IMR-90 (cell line): ENCODE data around the gene DTX3. TPM values are rescaled to one million over a fixed set of nuclear protein-coding genes. Genes with fewer than 3 reads are reported as not detected.

Source experiments
- ATAC-seq: fragments of 200-7000 bp; cut with Tn5 transposase; 2 replicates; pipeline ENCODE4 v1.9.1; 2020; ENCODE audit warnings: low read depth, mild to moderate bottlenecking, moderate library complexity
- BruUV-seq: library from RNA; stranded (reverse); fragments of 400-500 nt; replicated peaks from 2 replicates; lab custom pipeline; 2021; lab: Mats Ljungman, UMichigan
- CTCF ChIA-PET: fragments of 300-600 bp; formaldehyde crosslinking; extraction: SDS; loops from one replicate; lab custom pipeline; 2021; ENCODE audit warnings: antibody characterized with exemption; lab: Yijun Ruan, JAX
- POLR2A ChIA-PET: fragments of 300-600 bp; sonication (Branson Sonifier 250); formaldehyde crosslinking; loops from one replicate; lab custom pipeline; 2022; ENCODE audit warnings: antibody characterized with exemption; ENCODE audit not compliant: unreplicated experiment; lab: Charles Lee
- DNase-seq: peaks from one replicate; pipeline ENCODE4 v3.0.0; 2013
- H2AFZ ChIP-seq: replicated peaks from 2 replicates; pipeline ENCODE3; 2013; ENCODE audit warnings: low read length, mild to moderate bottlenecking; ENCODE audit not compliant: poor library complexity
- H2AK5ac ChIP-seq: 2 replicates; pipeline ENCODE4 v1.6.1; 2013; ENCODE audit warnings: low read depth, low read length, inconsistent platforms
- H2AK9ac ChIP-seq: replicated peaks from 2 replicates; pipeline ENCODE3; 2013; ENCODE audit warnings: mild to moderate bottlenecking, low read depth, low read length, moderate library complexity; ENCODE audit not compliant: poor library complexity
- H2BK120ac ChIP-seq: 2 replicates; pipeline ENCODE4 v1.6.1; 2013; ENCODE audit warnings: low read depth, low read length, inconsistent platforms
- H2BK15ac ChIP-seq: 3 replicates; pipeline ENCODE4 v1.6.1; 2013; ENCODE audit warnings: low read depth, low read length, inconsistent platforms
- H2BK20ac ChIP-seq: 2 replicates; pipeline ENCODE4 v1.6.1; 2013; ENCODE audit warnings: low read depth, mild to moderate bottlenecking, inconsistent platforms, low read length, moderate library complexity
- H2BK5ac ChIP-seq: 2 replicates; pipeline ENCODE4 v1.6.1; 2013; ENCODE audit warnings: mild to moderate bottlenecking, low read depth, low read length, inconsistent platforms; ENCODE audit not compliant: poor library complexity, severe bottlenecking
- H3K14ac ChIP-seq: replicated peaks from 2 replicates; pipeline ENCODE4 v1.6.1; 2013; ENCODE audit warnings: low read depth, low read length, inconsistent platforms
- H3K18ac ChIP-seq: 2 replicates; pipeline ENCODE4 v1.6.1; 2013; ENCODE audit warnings: low read depth, low read length, control low read depth
- H3K23ac ChIP-seq: 2 replicates; pipeline ENCODE4 v1.6.1; 2013; ENCODE audit warnings: low read depth, low read length, inconsistent platforms
- H3K27ac ChIP-seq: 2 replicates; pipeline ENCODE4 v1.5.1; 2013; ENCODE audit warnings: mild to moderate bottlenecking, control low read depth, low read length; ENCODE audit not compliant: insufficient read depth
- H3K27me3 ChIP-seq: 2 replicates; pipeline ENCODE4 v1.6.1; 2013; ENCODE audit warnings: low read length; ENCODE audit not compliant: control insufficient read depth, insufficient read depth
- H3K36me3 ChIP-seq: 2 replicates; pipeline ENCODE4 v1.6.1; 2013; ENCODE audit warnings: low read length, mixed read lengths; ENCODE audit not compliant: control insufficient read depth, insufficient read depth
- H3K4ac ChIP-seq: 2 replicates; pipeline ENCODE4 v1.6.1; 2013; ENCODE audit warnings: low read depth, low read length, inconsistent platforms
- H3K4me1 ChIP-seq: 2 replicates; pipeline ENCODE4 v1.6.1; 2013; ENCODE audit warnings: low read length, mixed read lengths; ENCODE audit not compliant: control insufficient read depth, insufficient read depth
- H3K4me2 ChIP-seq: 2 replicates; pipeline ENCODE4 v1.6.1; 2013; ENCODE audit warnings: low read depth, mild to moderate bottlenecking, control low read depth, low read length, moderate library complexity
- H3K4me3 ChIP-seq: 2 replicates; pipeline ENCODE4 v1.5.1; 2013; ENCODE audit warnings: low read depth, mild to moderate bottlenecking, control low read depth, low read length, moderate library complexity; ENCODE audit not compliant: insufficient read depth
- H3K56ac ChIP-seq: 2 replicates; pipeline ENCODE4 v1.6.1; 2013; ENCODE audit warnings: low read length, inconsistent platforms; ENCODE audit not compliant: insufficient read depth; ENCODE audit errors: extremely low read depth
- H3K79me1 ChIP-seq, 2 experiments: 2 replicates each; pipeline ENCODE4 v1.6.1; 2013; ENCODE audit warnings: low read length in 2 of 2, inconsistent platforms in 1 of 2, low read depth in 1 of 2
- H3K9ac ChIP-seq: 2 replicates; pipeline ENCODE4 v1.6.1; 2013; ENCODE audit warnings: low read depth, low read length, control low read depth
- H3K9me1 ChIP-seq: 2 replicates; pipeline ENCODE4 v1.6.1; 2013; ENCODE audit warnings: low read length, inconsistent platforms; ENCODE audit not compliant: insufficient read depth
- H3K9me3 ChIP-seq: 2 replicates; pipeline ENCODE4 v1.6.1; 2013; ENCODE audit warnings: low read length; ENCODE audit not compliant: control insufficient read depth, insufficient read depth
- H4K20me1 ChIP-seq: 2 replicates; pipeline ENCODE4 v1.6.1; 2013; ENCODE audit warnings: low read length, inconsistent platforms; ENCODE audit not compliant: insufficient read depth
- H4K5ac ChIP-seq: 2 replicates; pipeline ENCODE4 v1.6.1; 2013; ENCODE audit warnings: mild to moderate bottlenecking, low read depth, low read length, control low read depth
- H4K8ac ChIP-seq, 2 experiments: 2 replicates each; pipeline ENCODE4 v1.6.1; 2013; ENCODE audit warnings: low read depth in 2 of 2, low read length in 2 of 2, control low read depth in 1 of 2, inconsistent platforms in 1 of 2
- H4K91ac ChIP-seq: 2 replicates; pipeline ENCODE4 v1.6.1; 2013; ENCODE audit warnings: low read depth, low read length, inconsistent platforms; ENCODE audit not compliant: insufficient read depth
- BHLHE40 ChIP-seq: fragments of 150-350 bp; IDR thresholded peaks from 2 replicates; pipeline ENCODE4 v1.6.1; 2016; ENCODE audit warnings: mild to moderate bottlenecking, low read depth, low read length
- CEBPB ChIP-seq: IDR thresholded peaks from 2 replicates; pipeline ENCODE4 v1.6.1; 2012; ENCODE audit warnings: low read depth, low read length, improper control_type of control experiment
- CHD1 ChIP-seq: IDR thresholded peaks from 2 replicates; pipeline ENCODE4 v1.6.1; 2012; ENCODE audit warnings: low read depth, low read length, improper control_type of control experiment
- MAFK ChIP-seq: IDR thresholded peaks from 2 replicates; pipeline ENCODE4 v1.6.1; 2012; ENCODE audit warnings: low read depth, low read length, improper control_type of control experiment
- MAZ ChIP-seq: IDR thresholded peaks from 2 replicates; pipeline ENCODE4 v1.6.1; 2012; ENCODE audit warnings: low read depth, mild to moderate bottlenecking, low read length, improper control_type of control experiment, moderate library complexity, borderline replicate concordance
- NFE2L2 ChIP-seq: fragments of 150-350 bp; IDR thresholded peaks from 2 replicates; pipeline ENCODE4 v1.6.1; 2016; ENCODE audit warnings: low read depth, mild to moderate bottlenecking, low read length
- POLR2A ChIP-seq: IDR thresholded peaks from 2 replicates; pipeline ENCODE4 v1.6.1; 2012; ENCODE audit warnings: mild to moderate bottlenecking, low read depth, low read length
- RAD21 ChIP-seq: IDR thresholded peaks from 2 replicates; pipeline ENCODE4 v1.6.1; 2012; ENCODE audit warnings: low read length, improper control_type of control experiment
- RCOR1 ChIP-seq: IDR thresholded peaks from 2 replicates; pipeline ENCODE4 v1.6.1; 2012; ENCODE audit warnings: mild to moderate bottlenecking, low read length, improper control_type of control experiment; ENCODE audit not compliant: insufficient replicate concordance
- RFX5 ChIP-seq: IDR thresholded peaks from 2 replicates; pipeline ENCODE4 v1.8.0; 2012; ENCODE audit warnings: low read depth, mild to moderate bottlenecking, low read length, moderate library complexity
- SMC3 ChIP-seq: fragments of 150-350 bp; IDR thresholded peaks from 2 replicates; pipeline ENCODE4 v1.6.1; 2016; ENCODE audit warnings: low read depth, mild to moderate bottlenecking, antibody characterized with exemption, low read length, moderate library complexity
- WGBS, 2 experiments: methylation state at CpG; one replicate each; pipeline versions ENCODE4 v1.1.5 to v1.1.7; 2013; ENCODE audit warnings: missing lambda C conversion rate in 2 of 2; ENCODE audit not compliant: insufficient read length in 1 of 2; ENCODE audit errors: extremely low coverage in 2 of 2; 5-methylcytosine and 5-hydroxymethylcytosine counted together
- dilution Hi-C: fragments of 300-500 bp; cut with HindIII; formaldehyde crosslinking; loops from one replicate; pipeline ENCODE4 v1.14.3; 2018; ENCODE audit warnings: low sequenced_read_pairs; ENCODE audit not compliant: unreplicated experiment
- in situ Hi-C: fragments of 300-500 bp; cut with MboI; formaldehyde crosslinking; loops from 3 replicates; pipeline ENCODE4 v1.14.3; 2019; ENCODE audit warnings: low sequenced_read_pairs, inconsistent platforms, mixed read lengths
- intact Hi-C: fragments of 100-400 bp; cut with micrococcal nuclease; formaldehyde crosslinking; loops from 2 replicates; pipeline ENCODE4 v1.10.0; 2022
- polyA plus RNA-seq, 3 experiments: library from polyadenylated mRNA; depleted of rRNA; stranded (reverse); fragments of >200 nt; gene quantifications; 2 replicates each; pipeline ENCODE4 v1.2.3, GENCODE V29; 2012; ENCODE audit warnings: low replicate concordance in 1 of 3
- total RNA-seq: library from RNA; depleted of rRNA; stranded (reverse); fragments of >200 nt; gene quantifications from 2 replicates; pipeline ENCODE4 v1.2.3, GENCODE V29; 2012
- TF ChIP-seq, protein P1 (sequence below): fragments of 150-350 bp; IDR thresholded peaks from 2 replicates; pipeline ENCODE4 v1.6.1; 2017; ENCODE audit warnings: mild to moderate bottlenecking, antibody characterized with exemption, low read length, low read depth
- TF ChIP-seq, protein P2 (sequence below): conservative IDR thresholded peaks from 2 replicates; pipeline ENCODE4 v1.5.1; 2012; ENCODE audit warnings: mild to moderate bottlenecking, low read depth, low read length, improper control_type of control experiment

Gene DTX3
- total and polyA plus RNA-seq, 2 of the 4 experiments (the other 2 are of a cell fraction), result 2.9 to 14.6 TPM

DNA sequence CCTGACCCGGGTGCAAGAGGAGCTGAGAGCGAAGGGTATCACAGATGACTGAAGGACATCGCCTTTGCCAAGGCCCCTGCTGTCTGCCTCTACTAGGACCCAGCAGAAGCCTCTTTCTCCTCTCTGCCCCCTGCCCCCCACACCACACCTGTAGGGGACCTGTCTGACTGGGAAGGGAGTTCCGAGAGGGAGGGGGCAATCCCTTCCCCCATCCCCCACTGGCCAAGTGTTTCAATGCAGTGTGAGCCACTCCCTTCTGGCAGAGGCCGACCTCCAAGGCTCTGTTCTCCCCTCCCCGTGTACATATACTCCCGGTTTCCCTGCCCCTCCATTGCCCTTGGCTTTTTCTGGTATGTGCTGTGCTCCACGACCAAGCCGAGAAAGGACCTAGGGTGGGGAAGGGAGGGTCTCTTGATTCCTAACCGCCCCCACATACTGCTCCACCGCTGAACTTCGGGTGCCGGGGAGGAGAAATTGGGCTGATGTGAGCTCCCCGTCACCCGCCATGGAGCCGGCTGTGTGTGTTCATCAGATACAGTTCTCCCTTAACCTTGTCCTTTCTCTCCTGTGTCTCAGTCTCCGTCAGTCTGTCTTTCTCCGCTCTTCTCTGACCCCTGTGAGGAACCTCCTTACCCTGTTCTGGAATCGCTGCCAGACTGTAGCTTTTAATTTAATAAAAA lies 4.6 kb downstream of the DTX3 start:
- no peaks in the 10 kb centered on the region for H3K9me3 ChIP-seq

More for the DNA sequence above, 4.6 kb downstream of the DTX3 start:
- Histone ChIP-seq H2AK9ac (peak overlapping the region; percentile 57), H2AK5ac (no peak overlapping the region), H3K14ac (no peak overlapping the region), H4K8ac (no peak overlapping the region), H4K5ac (no peak overlapping the region), H3K36me3 (peaks cover 16% of the 10 kb centered on the region), H4K91ac (no peak overlapping the region), H2BK20ac (no peak overlapping the region), H2BK120ac (no peak overlapping the region), H3K4me3 (no peak overlapping the region), H3K27ac (no peak overlapping the region), H2AFZ (no peak overlapping the region), H2BK15ac (no peak overlapping the region), H3K4ac (no peak overlapping the region), H3K56ac (no peak overlapping the region), H3K9ac (no peak overlapping the region), H3K23ac (no peak overlapping the region), H3K4me2 (no peak overlapping the region), H2BK5ac (no peak overlapping the region), H3K79me1 (peaks cover 9 to 31% of the 10 kb centered on the region in 2 experiments), H3K27me3 (no peaks in the 10 kb centered on the region), H3K18ac (no peak overlapping the region), H3K9me1 (peaks cover 18% of the 10 kb centered on the region; the same call in 1 of the 2 replicates), H4K20me1 (no peaks in the 10 kb centered on the region), H3K4me1 (peaks cover 9% of the 10 kb centered on the region)
- ChIA-PET POLR2A (interaction anchor here (0.6 kb wide), 1 partner anchor 134 kb away, joined by 15 read pairs; no protein-coding TSS in a partner anchor), CTCF (no interaction called here)
- WGBS, 2 experiments, result no CpG with 5 or more reads among the region's 19 CpGs
- intact Hi-C loops (no loop called here), in situ Hi-C loops (no loop called here), dilution Hi-C loops (no loop called here)
- DNase-seq (no peak), ATAC-seq (no peak)
- TF ChIP-seq RAD21 (no peak), CHD1 (no peak), POLR2A (no peak), CEBPB (no peak), RFX5 (no peak), BHLHE40 (no peak), NFE2L2 (no peak), SMC3 (no peak), MAFK (no peak), RCOR1 (no peak), MAZ (no peak)
- TF ChIP-seq, protein P1, sequence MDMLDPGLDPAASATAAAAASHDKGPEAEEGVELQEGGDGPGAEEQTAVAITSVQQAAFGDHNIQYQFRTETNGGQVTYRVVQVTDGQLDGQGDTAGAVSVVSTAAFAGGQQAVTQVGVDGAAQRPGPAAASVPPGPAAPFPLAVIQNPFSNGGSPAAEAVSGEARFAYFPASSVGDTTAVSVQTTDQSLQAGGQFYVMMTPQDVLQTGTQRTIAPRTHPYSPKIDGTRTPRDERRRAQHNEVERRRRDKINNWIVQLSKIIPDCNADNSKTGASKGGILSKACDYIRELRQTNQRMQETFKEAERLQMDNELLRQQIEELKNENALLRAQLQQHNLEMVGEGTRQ, result no peak
- TF ChIP-seq, protein P2, sequence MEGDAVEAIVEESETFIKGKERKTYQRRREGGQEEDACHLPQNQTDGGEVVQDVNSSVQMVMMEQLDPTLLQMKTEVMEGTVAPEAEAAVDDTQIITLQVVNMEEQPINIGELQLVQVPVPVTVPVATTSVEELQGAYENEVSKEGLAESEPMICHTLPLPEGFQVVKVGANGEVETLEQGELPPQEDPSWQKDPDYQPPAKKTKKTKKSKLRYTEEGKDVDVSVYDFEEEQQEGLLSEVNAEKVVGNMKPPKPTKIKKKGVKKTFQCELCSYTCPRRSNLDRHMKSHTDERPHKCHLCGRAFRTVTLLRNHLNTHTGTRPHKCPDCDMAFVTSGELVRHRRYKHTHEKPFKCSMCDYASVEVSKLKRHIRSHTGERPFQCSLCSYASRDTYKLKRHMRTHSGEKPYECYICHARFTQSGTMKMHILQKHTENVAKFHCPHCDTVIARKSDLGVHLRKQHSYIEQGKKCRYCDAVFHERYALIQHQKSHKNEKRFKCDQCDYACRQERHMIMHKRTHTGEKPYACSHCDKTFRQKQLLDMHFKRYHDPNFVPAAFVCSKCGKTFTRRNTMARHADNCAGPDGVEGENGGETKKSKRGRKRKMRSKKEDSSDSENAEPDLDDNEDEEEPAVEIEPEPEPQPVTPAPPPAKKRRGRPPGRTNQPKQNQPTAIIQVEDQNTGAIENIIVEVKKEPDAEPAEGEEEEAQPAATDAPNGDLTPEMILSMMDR, result no peak
- no TSS peak for BruUV-seq
